Brain microvascular endothelial cell (primary cell): Measurements from ENCODE around the gene FITM1.
"Not testable (repeated sequence)": the region's sequence is repeated elsewhere in the genome, so short reads cannot be mapped to it uniquely, and the experiment has no call there.

Source experiments
- DNase-seq: peaks from one replicate; pipeline ENCODE4 v3.0.0-alpha.2; 2020
- H3K27ac ChIP-seq: fragments of 250-450 bp; sonication (Bioruptor Pico); 2 replicates; pipeline ENCODE4 v1.5.1; 2020; ENCODE audit warnings: mild to moderate bottlenecking, moderate library complexity
- H3K27me3 ChIP-seq: fragments of 250-450 bp; sonication (Bioruptor Pico); replicated peaks from 2 replicates; pipeline ENCODE4 v1.5.1; 2020; ENCODE audit warnings: mild to moderate bottlenecking
- H3K36me3 ChIP-seq: fragments of 250-450 bp; sonication (Bioruptor Pico); replicated peaks from 2 replicates; pipeline ENCODE4 v1.5.1; 2020; ENCODE audit warnings: mild to moderate bottlenecking
- H3K4me3 ChIP-seq: 2 replicates; pipeline ENCODE4 v1.5.1; 2011; ENCODE audit warnings: low read depth, mild to moderate bottlenecking, control low read depth, low read length, moderate library complexity
- in situ Hi-C: cut with HindIII; loops from 2 replicates; pipeline ENCODE4 v1.10.0; 2017; ENCODE audit warnings: low sequenced_read_pairs, low pct_ligation_motif_present
- TF ChIP-seq, protein P1 (sequence below): IDR thresholded peaks from 2 replicates; pipeline ENCODE4 v1.5.1; 2011; ENCODE audit warnings: low read depth, mild to moderate bottlenecking, moderate library complexity, low read length, control low read depth, inconsistent platforms; ENCODE audit errors: missing control alignments

FITM1 gene

DNA sequence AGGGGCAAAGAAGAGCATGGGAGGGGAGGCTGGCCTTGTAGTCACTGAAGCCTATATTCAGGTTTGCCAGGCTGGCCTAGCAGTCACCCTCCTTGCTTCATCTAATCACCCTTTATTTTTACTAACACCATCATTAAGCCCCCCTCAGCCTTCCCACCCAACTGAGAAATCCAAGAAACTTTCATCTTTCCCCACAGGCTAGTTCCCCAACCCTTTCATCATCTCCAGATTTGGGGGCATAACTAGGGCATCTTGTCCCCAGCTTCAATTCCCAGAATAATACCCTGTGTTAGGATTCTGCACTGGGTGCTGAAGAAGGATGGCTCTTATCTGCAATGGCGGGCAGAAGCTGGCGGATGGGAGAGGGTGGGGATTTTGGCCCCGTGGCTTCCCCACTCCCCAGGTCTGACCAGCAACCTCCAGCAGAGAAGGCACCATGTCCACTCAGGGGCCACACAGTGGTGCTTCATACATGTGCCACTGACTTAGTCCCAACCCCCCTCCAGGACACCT is 29.4 kb upstream of the FITM1 start:
- Histone ChIP-seq H3K36me3 (no peaks in the 10 kb centered on the region), H3K4me3 (no peak overlapping the region), H3K27me3 (no peaks in the 10 kb centered on the region), H3K27ac (no peak overlapping the region)
- in situ Hi-C loops = no loop called here
- no peak for DNase-seq
- TF ChIP-seq, protein P1, sequence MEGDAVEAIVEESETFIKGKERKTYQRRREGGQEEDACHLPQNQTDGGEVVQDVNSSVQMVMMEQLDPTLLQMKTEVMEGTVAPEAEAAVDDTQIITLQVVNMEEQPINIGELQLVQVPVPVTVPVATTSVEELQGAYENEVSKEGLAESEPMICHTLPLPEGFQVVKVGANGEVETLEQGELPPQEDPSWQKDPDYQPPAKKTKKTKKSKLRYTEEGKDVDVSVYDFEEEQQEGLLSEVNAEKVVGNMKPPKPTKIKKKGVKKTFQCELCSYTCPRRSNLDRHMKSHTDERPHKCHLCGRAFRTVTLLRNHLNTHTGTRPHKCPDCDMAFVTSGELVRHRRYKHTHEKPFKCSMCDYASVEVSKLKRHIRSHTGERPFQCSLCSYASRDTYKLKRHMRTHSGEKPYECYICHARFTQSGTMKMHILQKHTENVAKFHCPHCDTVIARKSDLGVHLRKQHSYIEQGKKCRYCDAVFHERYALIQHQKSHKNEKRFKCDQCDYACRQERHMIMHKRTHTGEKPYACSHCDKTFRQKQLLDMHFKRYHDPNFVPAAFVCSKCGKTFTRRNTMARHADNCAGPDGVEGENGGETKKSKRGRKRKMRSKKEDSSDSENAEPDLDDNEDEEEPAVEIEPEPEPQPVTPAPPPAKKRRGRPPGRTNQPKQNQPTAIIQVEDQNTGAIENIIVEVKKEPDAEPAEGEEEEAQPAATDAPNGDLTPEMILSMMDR = no peak

DNA sequence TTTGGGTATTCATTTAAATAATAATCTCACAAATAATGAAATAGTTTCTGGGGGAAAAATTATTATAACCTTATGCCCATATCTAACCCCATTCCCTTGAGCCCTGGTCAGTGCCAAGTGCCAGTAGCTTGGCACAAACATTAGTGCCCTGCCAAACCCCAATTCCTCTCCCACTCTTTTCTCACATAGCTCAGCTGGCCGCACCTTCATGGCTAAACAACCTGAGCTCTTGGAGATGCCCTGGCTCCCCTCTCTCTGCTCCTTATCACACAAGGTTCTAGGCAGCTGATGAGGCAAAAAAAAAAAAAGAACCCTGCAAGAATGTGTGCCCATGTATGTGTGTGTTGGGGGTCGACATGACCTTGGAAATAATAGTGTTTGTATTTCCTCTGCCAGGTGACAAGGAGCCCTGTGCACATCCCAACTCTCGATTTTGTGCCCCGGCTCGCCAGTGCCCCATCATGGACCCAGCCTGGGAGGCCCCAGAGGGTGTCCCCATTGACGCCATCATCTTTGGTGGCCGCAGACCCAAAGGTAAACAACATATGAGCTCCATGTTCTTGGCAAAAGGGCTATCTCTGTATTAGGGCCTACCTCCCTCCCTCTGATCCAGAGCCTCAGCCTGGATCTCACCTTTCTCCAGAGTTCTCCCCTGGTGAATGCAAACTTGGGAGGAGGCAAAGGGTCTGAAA is 28.0 kb upstream of the FITM1 start:
- Histone ChIP-seq H3K27ac (no peak overlapping the region), H3K27me3 (no peaks in the 10 kb centered on the region), H3K36me3 (no peaks in the 10 kb centered on the region), H3K4me3 (no peak overlapping the region)
- in situ Hi-C loops = no loop called here
- TF ChIP-seq, protein P1 = no peak
- no peak for DNase-seq

DNA sequence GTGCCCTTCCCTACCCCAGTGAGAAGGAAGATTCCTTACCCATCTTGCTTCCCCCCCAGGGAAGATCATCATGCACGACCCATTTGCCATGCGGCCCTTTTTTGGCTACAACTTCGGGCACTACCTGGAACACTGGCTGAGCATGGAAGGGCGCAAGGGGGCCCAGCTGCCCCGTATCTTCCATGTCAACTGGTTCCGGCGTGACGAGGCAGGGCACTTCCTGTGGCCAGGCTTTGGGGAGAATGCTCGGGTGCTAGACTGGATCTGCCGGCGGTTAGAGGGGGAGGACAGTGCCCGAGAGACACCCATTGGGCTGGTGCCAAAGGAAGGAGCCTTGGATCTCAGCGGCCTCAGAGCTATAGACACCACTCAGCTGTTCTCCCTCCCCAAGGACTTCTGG is 27.0 kb upstream of the FITM1 start:
- H3K27me3 ChIP-seq = no peaks in the 10 kb centered on the region
- DNase-seq = no peak
- TF ChIP-seq, protein P1 = no peak
- H3K36me3 ChIP-seq = no peaks in the 10 kb centered on the region
- H3K4me3 ChIP-seq = no peak overlapping the region
- in situ Hi-C loops = no loop called here
- H3K27ac ChIP-seq = no peak overlapping the region

DNA sequence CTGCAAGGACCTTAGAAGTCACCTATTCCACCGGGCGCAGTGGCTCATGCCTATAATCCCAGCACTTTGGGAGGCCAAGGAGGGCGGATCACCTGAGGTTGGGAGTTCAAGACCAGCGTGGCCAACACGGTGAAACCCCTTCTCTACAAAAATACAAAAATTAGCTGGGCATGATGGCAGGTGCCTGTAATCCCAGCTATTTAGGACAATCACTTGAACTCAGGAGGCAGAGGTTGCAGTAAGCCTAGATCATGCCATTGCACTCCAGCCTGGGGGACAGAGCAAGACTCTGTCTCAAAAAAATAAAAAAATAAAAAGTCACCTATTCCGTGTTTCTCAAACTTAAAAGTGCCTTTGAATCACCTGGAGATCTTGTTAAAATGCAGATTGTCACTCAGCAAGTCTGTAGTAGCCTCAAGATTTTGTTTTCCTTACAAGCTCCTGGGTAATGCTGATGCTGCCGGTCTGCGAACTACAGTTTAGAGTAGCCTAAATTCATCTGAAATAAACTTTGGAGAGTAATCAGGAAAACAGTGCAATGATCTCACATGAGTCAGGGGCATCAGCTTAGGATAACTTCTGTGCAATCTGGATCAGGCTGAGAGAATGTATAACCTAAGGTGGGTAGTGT is 24.7 kb upstream of the FITM1 start:
- DNase-seq, H3K27ac ChIP-seq, in situ Hi-C loops, H3K27me3 ChIP-seq, H3K36me3 ChIP-seq, H3K4me3 ChIP-seq: not testable (repeated sequence)

DNA sequence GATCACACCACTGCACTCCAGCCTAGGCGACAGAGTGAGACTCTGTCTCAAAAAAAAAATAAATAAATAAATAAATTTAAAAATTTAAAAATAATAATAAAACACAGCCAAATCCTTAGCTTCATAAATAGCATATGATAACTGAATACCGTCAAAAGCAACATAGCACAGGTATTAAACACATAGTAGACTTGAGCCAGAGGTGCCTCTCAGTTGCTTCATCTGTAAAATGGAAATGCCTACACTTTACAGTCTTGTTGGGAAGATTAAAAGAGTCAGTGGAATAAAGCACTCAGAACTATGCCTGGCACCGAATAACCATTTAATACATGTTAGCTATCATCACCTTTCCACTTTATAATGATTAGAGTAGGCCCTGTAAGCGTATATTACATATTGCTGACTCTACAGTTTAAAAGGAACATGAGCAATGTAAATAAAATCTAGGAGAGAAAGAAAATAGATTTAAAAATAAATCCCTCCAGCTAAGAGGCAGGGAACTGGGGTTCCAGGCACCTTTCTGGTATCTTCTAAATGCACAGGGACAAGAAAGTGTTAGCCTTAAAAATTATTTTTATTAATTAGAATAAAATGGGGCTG is 23.7 kb upstream of the FITM1 start:
- Histone ChIP-seq H3K4me3 (no peak overlapping the region), H3K36me3 (no peaks in the 10 kb centered on the region), H3K27ac (no peak overlapping the region), H3K27me3 (no peaks in the 10 kb centered on the region)
- in situ Hi-C loops = no loop called here
- DNase-seq = no peak
- TF ChIP-seq, protein P1 = no peak

DNA sequence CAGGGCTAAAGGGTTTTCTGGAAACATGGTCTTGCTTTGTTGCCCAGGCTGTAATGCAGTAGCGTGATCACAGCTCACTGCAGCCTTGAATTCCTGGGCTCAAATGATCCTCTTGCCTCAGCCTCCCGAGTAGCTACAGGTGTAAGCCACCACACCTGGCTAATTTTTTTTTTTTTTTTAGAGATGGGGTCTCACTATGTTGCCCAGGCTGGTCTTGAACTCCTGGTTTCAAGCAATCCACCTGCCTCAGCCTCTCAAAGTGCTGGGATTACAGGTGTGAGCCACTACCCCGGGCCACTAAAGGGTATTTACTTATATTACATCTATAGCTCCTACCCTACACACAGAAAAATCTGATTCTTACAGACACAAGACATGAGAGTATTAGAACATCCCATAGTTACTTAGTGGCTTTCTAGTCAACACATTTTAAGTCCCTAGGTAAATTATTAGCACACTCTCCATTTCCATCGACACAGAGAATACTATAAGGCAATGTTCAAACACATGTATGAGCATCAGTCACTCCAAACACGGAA is 22.1 kb upstream of the FITM1 start:
- Histone ChIP-seq H3K27ac (no peak overlapping the region), H3K4me3 (no peak overlapping the region), H3K27me3 (no peaks in the 10 kb centered on the region), H3K36me3 (no peaks in the 10 kb centered on the region)
- in situ Hi-C loops = no loop called here
- TF ChIP-seq, protein P1 = no peak
- DNase-seq = no peak
